ENCODE measurements around the gene SELENOI.

DNA sequence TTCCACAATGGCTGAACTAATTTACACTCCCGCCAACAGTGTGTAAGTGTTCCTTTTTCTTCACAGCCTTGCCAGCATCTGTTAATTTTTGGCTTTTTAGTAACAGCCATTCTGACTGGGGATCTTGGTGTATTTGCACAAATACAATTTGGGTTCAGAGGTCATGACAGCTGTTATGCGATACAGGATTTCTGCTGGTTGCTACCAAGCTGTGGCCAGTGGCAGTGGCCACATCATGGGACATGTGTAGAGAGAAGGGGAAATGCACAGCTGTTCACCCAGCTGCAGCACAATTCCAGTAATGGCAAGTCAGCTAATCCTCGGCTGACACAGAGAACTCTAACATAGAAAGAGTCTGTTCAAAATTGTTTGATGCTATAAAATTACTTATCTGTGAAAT is 21.0 kb upstream of the SELENOI start:
- TF ChIP-seq, protein P1, sequence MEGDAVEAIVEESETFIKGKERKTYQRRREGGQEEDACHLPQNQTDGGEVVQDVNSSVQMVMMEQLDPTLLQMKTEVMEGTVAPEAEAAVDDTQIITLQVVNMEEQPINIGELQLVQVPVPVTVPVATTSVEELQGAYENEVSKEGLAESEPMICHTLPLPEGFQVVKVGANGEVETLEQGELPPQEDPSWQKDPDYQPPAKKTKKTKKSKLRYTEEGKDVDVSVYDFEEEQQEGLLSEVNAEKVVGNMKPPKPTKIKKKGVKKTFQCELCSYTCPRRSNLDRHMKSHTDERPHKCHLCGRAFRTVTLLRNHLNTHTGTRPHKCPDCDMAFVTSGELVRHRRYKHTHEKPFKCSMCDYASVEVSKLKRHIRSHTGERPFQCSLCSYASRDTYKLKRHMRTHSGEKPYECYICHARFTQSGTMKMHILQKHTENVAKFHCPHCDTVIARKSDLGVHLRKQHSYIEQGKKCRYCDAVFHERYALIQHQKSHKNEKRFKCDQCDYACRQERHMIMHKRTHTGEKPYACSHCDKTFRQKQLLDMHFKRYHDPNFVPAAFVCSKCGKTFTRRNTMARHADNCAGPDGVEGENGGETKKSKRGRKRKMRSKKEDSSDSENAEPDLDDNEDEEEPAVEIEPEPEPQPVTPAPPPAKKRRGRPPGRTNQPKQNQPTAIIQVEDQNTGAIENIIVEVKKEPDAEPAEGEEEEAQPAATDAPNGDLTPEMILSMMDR (IDR thresholded peaks at IDR 0.05; ENCODE audit: low read depth, low read length, poor library complexity, severe bottlenecking), result no peak
- TF ChIP-seq EZH2phosphoT487 (IDR thresholded peaks at IDR 0.05; ENCODE audit: borderline replicate concordance, low read length), result no peak

Data from DOHH2 (cell line).